NCI-H146 (cell line): ENCODE data around the gene ARID2.

Experiments used
- DNase-seq: peaks from one replicate; lab custom pipeline; 2025; lab: John Stamatoyannopoulos, UW

Gene ARID2

GRCh38 chr12:45939759-45940158 is 210.3 kb downstream of the ARID2 start:
- DNase-seq = no peak

- no peak for DNase-seq
Measured at GRCh38 chr12:45944771-45945170, 215.3 kb downstream of the ARID2 start.

- DNase-seq = no peak
Measured at GRCh38 chr12:45946435-45946834, 216.9 kb downstream of the ARID2 start.

GRCh38 chr12:45948546-45948945 is 219.0 kb downstream of the ARID2 start:
- DNase-seq = no peak
